Measurements from ENCODE around the gene MBLAC2. TPM values are rescaled to one million over a fixed set of nuclear protein-coding genes. Genes with fewer than 3 reads are reported as not detected.

MBLAC2 gene
- total RNA-seq, 1 experiment from 2014 or later: 18.0 TPM

DNA sequence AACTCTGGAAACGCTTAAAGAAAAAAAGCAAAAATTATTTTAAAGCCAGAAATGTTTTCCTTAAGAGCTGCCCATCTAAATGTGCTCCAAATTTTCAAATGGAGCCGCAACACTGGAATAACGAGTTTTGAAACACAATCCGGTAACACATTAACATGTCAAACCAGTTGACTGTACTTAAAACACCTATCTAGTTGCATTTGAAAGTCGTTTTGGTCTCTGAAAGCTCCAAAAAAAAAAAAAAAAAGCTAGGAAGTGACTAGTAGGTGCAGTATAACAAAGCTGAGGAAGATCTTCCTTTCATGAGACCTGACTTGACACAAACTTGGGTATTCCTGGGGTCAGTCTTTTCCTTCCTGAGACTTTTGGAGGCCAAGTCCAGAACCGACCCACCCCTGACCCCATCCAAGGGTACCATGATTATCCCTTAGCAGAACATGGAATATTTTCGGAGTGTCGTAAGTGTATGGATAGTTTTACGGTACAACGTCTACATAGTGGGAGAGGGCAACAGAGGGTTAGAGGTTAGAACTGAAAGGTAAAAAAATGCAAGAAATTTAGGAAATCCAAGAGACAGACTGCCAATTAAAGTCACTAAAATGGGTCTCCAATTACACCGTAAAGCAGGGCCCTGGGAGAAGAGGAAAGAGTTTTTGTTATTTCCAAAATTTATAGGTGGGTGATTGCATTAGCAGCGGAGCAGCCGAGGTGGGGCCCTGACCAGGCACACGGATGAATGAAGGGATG, 65.8 kb downstream of the MBLAC2 start:
- Histone ChIP-seq H3K9me2 (replicated peaks; ENCODE audit: insufficient read depth, low read length) (no peaks in the 10 kb centered on the region), H4K20me1 (ENCODE audit: insufficient read depth, low read depth, low read length) (no peaks in the 10 kb centered on the region), H3K4me3 (ENCODE audit: low read length) (peak overlapping the region; percentile 92), H3K27me3 (ENCODE audit: low read length) (no peaks in the 10 kb centered on the region), H3K4me1 (ENCODE audit: low read length) (peaks cover 37% of the 10 kb centered on the region), H3K27ac (ENCODE audit: low read length) (peak overlapping the region; percentile 91), H3K4me2 (ENCODE audit: low read depth, low read length, poor library complexity, severe bottlenecking) (peak overlapping the region; percentile 74), H3K79me2 (ENCODE audit: low read length) (peaks cover 56% of the 10 kb centered on the region), H3K36me3 (ENCODE audit: insufficient read depth, low read length) (peaks cover 32% of the 10 kb centered on the region; the same call in 1 of the 2 replicates), H2AFZ (ENCODE audit: low read length) (peak overlapping the region; percentile 82; the same call in 1 of the 2 replicates), H3K9ac (ENCODE audit: low read length) (peak overlapping the region; percentile 97), H3K9me3 (ENCODE audit: low read length) (no peaks in the 10 kb centered on the region)
- DNase-seq: peak; percentile 43

Other genes starting within 250 kb of the MBLAC2 start
- gene CETN3, start 65.0 kb downstream of the MBLAC2 start, total RNA-seq (2014; rRNA removed; shearing (Covaris generic); ENCODE audit: low replicate concordance): 54.7 and 55.4 TPM in 2 replicates
- 32.9 and 62.5 TPM in 2 replicates for gene POLR3G, start 93 bp upstream of the MBLAC2 start, total RNA-seq (2014; rRNA removed; shearing (Covaris generic); ENCODE audit: low replicate concordance)
- gene LYSMD3, start 54.8 kb upstream of the MBLAC2 start, total RNA-seq (2014; rRNA removed; shearing (Covaris generic); ENCODE audit: low replicate concordance): 5.2 and 18.5 TPM in 2 replicates
- gene ADGRV1, start 84.0 kb upstream of the MBLAC2 start, total RNA-seq (2014; rRNA removed; shearing (Covaris generic); ENCODE audit: low replicate concordance): 0.04 TPM in 1 of 2 replicates, not detected in the other